ENCODE measurements around the gene SH3BGRL. TPM values are rescaled to one million over a fixed set of nuclear protein-coding genes. Genes with fewer than 3 reads are reported as not detected.

Gene SH3BGRL
- total and polyA plus RNA-seq, 2 donors from 2014 or later, result 114 to 130 TPM

DNA sequence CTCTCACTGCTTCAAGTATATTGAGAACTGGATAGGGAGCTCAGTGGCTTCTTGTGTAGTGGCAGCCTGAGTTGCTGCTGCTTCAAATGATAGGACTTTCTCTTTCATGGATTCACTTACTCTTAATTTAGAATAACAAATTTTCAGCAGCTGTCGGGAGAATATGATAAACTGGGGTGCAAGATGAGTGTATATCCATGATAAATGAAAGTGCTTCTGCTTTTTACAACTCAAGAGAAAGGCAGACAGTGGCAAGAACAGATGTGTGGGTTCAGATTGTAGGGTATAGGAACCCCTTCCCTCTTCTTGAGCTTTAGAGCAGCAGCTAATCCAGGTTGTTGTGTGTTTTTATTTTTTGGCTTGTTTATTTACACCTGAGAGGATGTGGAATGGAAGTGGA, 1.0 kb downstream of the SH3BGRL start:
- no peaks in the 10 kb centered on the region for H3K36me3 ChIP-seq (ENCODE audit: control insufficient read depth in 2 of 3, insufficient read depth in 3 of 3, low read length in 3 of 3)
- FAIRE-seq (no peak), DNase-seq (no peak)
- H3K4me3 ChIP-seq (ENCODE audit: low read length in 3 of 3), result peak overlapping the region; percentile 81 to 98 (median 82)
- intact Hi-C loops (cut with DNase I), result no loop called here
- H3K9ac ChIP-seq (ENCODE audit: low read length in 3 of 3), result peak overlapping the region in 2 of 3 donors; percentile 91 to 96
- no peaks in the 10 kb centered on the region for H3K9me3 ChIP-seq (ENCODE audit: control insufficient read depth in 2 of 3, insufficient read depth in 1 of 3, low read length in 3 of 3)
- no peaks in the 10 kb centered on the region for H3K4me1 ChIP-seq (ENCODE audit: control insufficient read depth in 2 of 3, insufficient read depth in 2 of 3, low read depth in 1 of 3, low read length in 3 of 3)
- H3K27me3 ChIP-seq (ENCODE audit: control insufficient read depth, insufficient read depth, low read length), result no peaks in the 10 kb centered on the region
- TF ChIP-seq, protein P1, sequence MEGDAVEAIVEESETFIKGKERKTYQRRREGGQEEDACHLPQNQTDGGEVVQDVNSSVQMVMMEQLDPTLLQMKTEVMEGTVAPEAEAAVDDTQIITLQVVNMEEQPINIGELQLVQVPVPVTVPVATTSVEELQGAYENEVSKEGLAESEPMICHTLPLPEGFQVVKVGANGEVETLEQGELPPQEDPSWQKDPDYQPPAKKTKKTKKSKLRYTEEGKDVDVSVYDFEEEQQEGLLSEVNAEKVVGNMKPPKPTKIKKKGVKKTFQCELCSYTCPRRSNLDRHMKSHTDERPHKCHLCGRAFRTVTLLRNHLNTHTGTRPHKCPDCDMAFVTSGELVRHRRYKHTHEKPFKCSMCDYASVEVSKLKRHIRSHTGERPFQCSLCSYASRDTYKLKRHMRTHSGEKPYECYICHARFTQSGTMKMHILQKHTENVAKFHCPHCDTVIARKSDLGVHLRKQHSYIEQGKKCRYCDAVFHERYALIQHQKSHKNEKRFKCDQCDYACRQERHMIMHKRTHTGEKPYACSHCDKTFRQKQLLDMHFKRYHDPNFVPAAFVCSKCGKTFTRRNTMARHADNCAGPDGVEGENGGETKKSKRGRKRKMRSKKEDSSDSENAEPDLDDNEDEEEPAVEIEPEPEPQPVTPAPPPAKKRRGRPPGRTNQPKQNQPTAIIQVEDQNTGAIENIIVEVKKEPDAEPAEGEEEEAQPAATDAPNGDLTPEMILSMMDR (IDR thresholded peaks at IDR 0.05; ENCODE audit: borderline replicate concordance, extremely low read depth, insufficient read depth), result no peak
- no peak overlapping the region for H3K27ac ChIP-seq (ENCODE audit: low read depth in 2 of 2, low read length in 2 of 2)

DNA sequence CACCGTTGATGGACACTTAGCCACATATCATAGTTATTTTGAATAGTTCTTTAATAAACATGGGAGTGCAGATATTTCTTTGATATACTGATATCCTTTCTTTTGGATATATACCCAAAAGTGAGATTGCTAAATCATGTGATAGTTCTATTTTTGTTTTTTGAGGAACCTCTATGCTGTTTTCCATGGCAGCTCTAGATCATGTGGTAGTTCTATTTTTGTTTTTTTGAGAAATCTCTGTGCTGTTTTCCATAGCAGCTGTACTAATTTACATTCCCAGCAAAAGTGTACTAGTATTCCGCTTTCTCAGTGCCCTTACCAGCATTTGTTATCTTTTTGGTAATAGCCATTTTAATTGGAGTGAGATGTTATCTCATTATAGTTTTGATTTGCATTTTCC, 3.6 kb downstream of the SH3BGRL start:
- TF ChIP-seq, protein P1 (IDR thresholded peaks at IDR 0.05; ENCODE audit: borderline replicate concordance, extremely low read depth, insufficient read depth), result no peak

DNA sequence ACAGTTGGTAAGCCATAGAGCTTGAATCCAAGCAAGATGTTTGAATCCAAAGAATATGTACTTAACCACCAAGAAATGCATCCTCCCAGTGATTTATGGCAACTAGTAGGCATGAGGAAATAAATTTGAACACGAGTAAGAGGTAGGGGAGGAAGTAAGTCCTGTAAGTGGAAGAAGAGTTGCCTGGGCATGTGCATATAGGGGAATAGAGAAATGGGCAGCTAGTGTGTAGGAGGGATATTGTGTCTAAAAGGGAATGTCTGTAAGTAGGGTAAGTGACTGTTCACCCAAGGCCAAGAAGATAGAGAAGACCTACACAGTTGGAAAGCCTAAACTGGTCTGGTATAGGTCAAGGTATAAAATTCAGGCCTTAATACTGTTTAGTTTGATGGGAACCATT, 4.6 kb downstream of the SH3BGRL start:
- no peaks in the 10 kb centered on the region for H3K4me1 ChIP-seq (ENCODE audit: control insufficient read depth in 2 of 3, insufficient read depth in 2 of 3, low read depth in 1 of 3, low read length in 3 of 3)
- H3K36me3 ChIP-seq (ENCODE audit: control insufficient read depth in 2 of 3, insufficient read depth in 3 of 3, low read length in 3 of 3), result no peaks in the 10 kb centered on the region
- H3K9ac ChIP-seq (ENCODE audit: low read length in 3 of 3), result no peak overlapping the region
- no peak overlapping the region for H3K4me3 ChIP-seq (ENCODE audit: low read length in 3 of 3)
- DNase-seq, result no peak
- FAIRE-seq, result no peak
- intact Hi-C loops (cut with DNase I), result no loop called here
- no peaks in the 10 kb centered on the region for H3K27me3 ChIP-seq (ENCODE audit: control insufficient read depth, insufficient read depth, low read length)
- H3K9me3 ChIP-seq (ENCODE audit: control insufficient read depth in 2 of 3, insufficient read depth in 1 of 3, low read length in 3 of 3), result no peaks in the 10 kb centered on the region
- TF ChIP-seq, protein P1 (IDR thresholded peaks at IDR 0.05; ENCODE audit: borderline replicate concordance, extremely low read depth, insufficient read depth), result no peak
- H3K27ac ChIP-seq (ENCODE audit: low read depth in 2 of 2, low read length in 2 of 2), result no peak overlapping the region

More for the DNA sequence above, 3.6 kb downstream of the SH3BGRL start:
- H3K27ac ChIP-seq (ENCODE audit: low read depth in 2 of 2, low read length in 2 of 2), result no peak overlapping the region
- FAIRE-seq (no peak), DNase-seq (no peak)
- no peaks in the 10 kb centered on the region for H3K9me3 ChIP-seq (ENCODE audit: control insufficient read depth in 2 of 3, insufficient read depth in 1 of 3, low read length in 3 of 3)
- no peaks in the 10 kb centered on the region for H3K27me3 ChIP-seq (ENCODE audit: control insufficient read depth, insufficient read depth, low read length)
- no peak overlapping the region for H3K4me3 ChIP-seq (ENCODE audit: low read length in 3 of 3)
- H3K9ac ChIP-seq (ENCODE audit: low read length in 3 of 3), result no peak overlapping the region
- no peaks in the 10 kb centered on the region for H3K4me1 ChIP-seq (ENCODE audit: control insufficient read depth in 2 of 3, insufficient read depth in 2 of 3, low read depth in 1 of 3, low read length in 3 of 3)
- intact Hi-C loops (cut with DNase I), result no loop called here
- H3K36me3 ChIP-seq (ENCODE audit: control insufficient read depth in 2 of 3, insufficient read depth in 3 of 3, low read length in 3 of 3), result no peaks in the 10 kb centered on the region

DNA sequence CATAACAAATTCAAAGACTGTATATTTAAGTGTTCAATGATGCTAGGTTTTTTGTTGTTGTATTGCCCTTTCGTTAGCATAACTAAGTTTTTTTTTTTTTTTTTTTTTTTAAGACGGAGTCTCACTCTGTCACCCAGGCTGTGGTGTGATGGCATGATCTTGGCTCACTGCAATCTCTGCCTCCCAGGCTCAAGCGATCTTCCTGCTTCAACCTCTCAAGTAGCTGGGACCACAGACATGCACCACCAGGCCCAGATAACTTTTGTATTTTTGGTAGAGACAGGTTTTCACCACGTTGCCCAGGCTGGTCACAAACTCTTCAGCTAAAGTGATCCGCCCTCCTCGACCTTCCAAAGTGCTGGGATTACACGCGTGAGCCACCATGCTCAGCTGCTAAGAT, 7.0 kb downstream of the SH3BGRL start:
- DNase-seq, result no peak
- H3K27ac ChIP-seq (ENCODE audit: low read depth in 2 of 2, low read length in 2 of 2), result no peak overlapping the region
- intact Hi-C loops (cut with DNase I), result no loop called here

More for the DNA sequence above, 7.0 kb downstream of the SH3BGRL start:
- H3K9ac ChIP-seq (ENCODE audit: low read length in 3 of 3), result no peak overlapping the region
- H3K36me3 ChIP-seq (ENCODE audit: control insufficient read depth in 2 of 3, insufficient read depth in 3 of 3, low read length in 3 of 3), result no peaks in the 10 kb centered on the region
- TF ChIP-seq, protein P1 (IDR thresholded peaks at IDR 0.05; ENCODE audit: borderline replicate concordance, extremely low read depth, insufficient read depth), result no peak
- no peaks in the 10 kb centered on the region for H3K4me1 ChIP-seq (ENCODE audit: control insufficient read depth in 2 of 3, insufficient read depth in 2 of 3, low read depth in 1 of 3, low read length in 3 of 3)
- FAIRE-seq, result no peak
- H3K27me3 ChIP-seq (ENCODE audit: control insufficient read depth, insufficient read depth, low read length), result no peaks in the 10 kb centered on the region
- H3K9me3 ChIP-seq (ENCODE audit: control insufficient read depth in 2 of 3, insufficient read depth in 1 of 3, low read length in 3 of 3), result no peaks in the 10 kb centered on the region
- no peak overlapping the region for H3K4me3 ChIP-seq (ENCODE audit: low read length in 3 of 3)
